Stimulated activated CD4-positive, alpha-beta T cell treated with anti-CD3 and anti-CD28 coated beads, TNF-alpha, amount 100 ng/mL, for 1 hour (primary cell): ENCODE data around the gene TMTC2.
"Not testable (repeated sequence)": the region's sequence is repeated elsewhere in the genome, so short reads cannot be mapped to it uniquely, and the experiment has no call there.

ENCODE experiments used
- DNase-seq, 3 donors: peaks; one replicate each; pipeline ENCODE4 v3.0.0-alpha.2; 2020; ENCODE audit warnings: low read depth in 3 of 3, low spot score in 1 of 3

TMTC2 gene

GRCh38 chr12:83065562-83065961 lies 378.9 kb downstream of the TMTC2 start:
- DNase-seq: no peak

- DNase-seq: no peak
Observed at GRCh38 chr12:83067981-83068380, 381.3 kb downstream of the TMTC2 start.

- DNase-seq: no peak
Observed at GRCh38 chr12:83074358-83074894, 387.7 kb downstream of the TMTC2 start.

- no peak for DNase-seq
Observed at GRCh38 chr12:83075471-83075870, 388.8 kb downstream of the TMTC2 start.

GRCh38 chr12:83077041-83077440 lies 390.3 kb downstream of the TMTC2 start:
- DNase-seq: no peak

GRCh38 chr12:83082690-83083276 lies 396.1 kb downstream of the TMTC2 start:
- no peak for DNase-seq

- no peak for DNase-seq
Observed at GRCh38 chr12:83083616-83084015, 396.9 kb downstream of the TMTC2 start.

GRCh38 chr12:83084516-83085234 lies 398.0 kb downstream of the TMTC2 start:
- no peak for DNase-seq

- DNase-seq: no peak
Observed at GRCh38 chr12:83086023-83086422, 399.3 kb downstream of the TMTC2 start.

- DNase-seq: no peak
Observed at GRCh38 chr12:83089575-83089974, 402.9 kb downstream of the TMTC2 start.

- DNase-seq: no peak
Observed at GRCh38 chr12:83092129-83092528, 405.4 kb downstream of the TMTC2 start.

GRCh38 chr12:83092606-83093005 lies 405.9 kb downstream of the TMTC2 start:
- DNase-seq: no peak

GRCh38 chr12:83093426-83093825 lies 406.7 kb downstream of the TMTC2 start:
- no peak for DNase-seq

- DNase-seq: no peak
Observed at GRCh38 chr12:83097643-83098342, 411.1 kb downstream of the TMTC2 start.

- DNase-seq: no peak
Observed at GRCh38 chr12:83099436-83099835, 412.7 kb downstream of the TMTC2 start.

- no peak for DNase-seq
Observed at GRCh38 chr12:83102499-83102898, 415.8 kb downstream of the TMTC2 start.

GRCh38 chr12:83106873-83107272 lies 420.2 kb downstream of the TMTC2 start:
- no peak for DNase-seq

- no peak for DNase-seq
Observed at GRCh38 chr12:83110424-83110823, 423.7 kb downstream of the TMTC2 start.

- no peak for DNase-seq
Observed at GRCh38 chr12:83113945-83114344, 427.2 kb downstream of the TMTC2 start.

- no peak for DNase-seq
Observed at GRCh38 chr12:83114966-83115365, 428.3 kb downstream of the TMTC2 start.

- DNase-seq: not testable (repeated sequence)
Observed at GRCh38 chr12:83117926-83118325, 431.2 kb downstream of the TMTC2 start.
